Measurements from ENCODE around the gene MIDN.
"Not testable (repeated sequence)": the region's sequence is repeated elsewhere in the genome, so short reads cannot be mapped to it uniquely, and the experiment has no call there.

MIDN gene

DNA sequence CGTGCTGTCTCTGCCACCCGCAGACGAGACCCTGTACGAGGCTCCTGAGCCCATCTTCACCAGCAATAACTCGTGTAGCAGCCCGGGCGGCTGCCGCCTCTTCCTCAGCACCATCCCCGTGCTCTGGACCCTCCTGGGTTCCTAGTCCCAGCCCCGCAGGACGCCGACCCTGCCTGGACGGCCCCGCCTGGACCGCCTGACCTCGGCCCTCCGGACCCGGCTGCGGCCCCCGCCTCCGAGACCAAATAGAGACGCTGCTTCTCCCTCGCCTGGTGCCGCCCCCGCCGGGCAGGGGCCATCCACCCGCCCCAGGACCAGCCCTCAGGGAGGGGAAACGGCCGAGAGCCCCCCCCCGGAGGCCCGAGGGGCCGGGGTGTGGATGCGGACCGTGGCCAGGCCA is 51.4 kb downstream of the MIDN start:
- no peak overlapping the region for H3K4me3 ChIP-seq (ENCODE audit: low read depth, low read length)
- TF ChIP-seq, protein P1, sequence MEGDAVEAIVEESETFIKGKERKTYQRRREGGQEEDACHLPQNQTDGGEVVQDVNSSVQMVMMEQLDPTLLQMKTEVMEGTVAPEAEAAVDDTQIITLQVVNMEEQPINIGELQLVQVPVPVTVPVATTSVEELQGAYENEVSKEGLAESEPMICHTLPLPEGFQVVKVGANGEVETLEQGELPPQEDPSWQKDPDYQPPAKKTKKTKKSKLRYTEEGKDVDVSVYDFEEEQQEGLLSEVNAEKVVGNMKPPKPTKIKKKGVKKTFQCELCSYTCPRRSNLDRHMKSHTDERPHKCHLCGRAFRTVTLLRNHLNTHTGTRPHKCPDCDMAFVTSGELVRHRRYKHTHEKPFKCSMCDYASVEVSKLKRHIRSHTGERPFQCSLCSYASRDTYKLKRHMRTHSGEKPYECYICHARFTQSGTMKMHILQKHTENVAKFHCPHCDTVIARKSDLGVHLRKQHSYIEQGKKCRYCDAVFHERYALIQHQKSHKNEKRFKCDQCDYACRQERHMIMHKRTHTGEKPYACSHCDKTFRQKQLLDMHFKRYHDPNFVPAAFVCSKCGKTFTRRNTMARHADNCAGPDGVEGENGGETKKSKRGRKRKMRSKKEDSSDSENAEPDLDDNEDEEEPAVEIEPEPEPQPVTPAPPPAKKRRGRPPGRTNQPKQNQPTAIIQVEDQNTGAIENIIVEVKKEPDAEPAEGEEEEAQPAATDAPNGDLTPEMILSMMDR (IDR thresholded peaks at IDR 0.05; ENCODE audit: borderline replicate concordance, insufficient read depth, low read depth, low read length): no peak

- H3K4me3 ChIP-seq (ENCODE audit: low read depth, low read length): no peak overlapping the region
- TF ChIP-seq, protein P1 (IDR thresholded peaks at IDR 0.05; ENCODE audit: borderline replicate concordance, insufficient read depth, low read depth, low read length): no peak
These were observed 52.5 kb downstream of the MIDN start for GRCh38 chr19:1300744-1301490.

- TF ChIP-seq, protein P1 (IDR thresholded peaks at IDR 0.05; ENCODE audit: borderline replicate concordance, insufficient read depth, low read depth, low read length): no peak
- no peak overlapping the region for H3K4me3 ChIP-seq (ENCODE audit: low read depth, low read length)
These were observed 54.3 kb downstream of the MIDN start for GRCh38 chr19:1302533-1303239.

DNA sequence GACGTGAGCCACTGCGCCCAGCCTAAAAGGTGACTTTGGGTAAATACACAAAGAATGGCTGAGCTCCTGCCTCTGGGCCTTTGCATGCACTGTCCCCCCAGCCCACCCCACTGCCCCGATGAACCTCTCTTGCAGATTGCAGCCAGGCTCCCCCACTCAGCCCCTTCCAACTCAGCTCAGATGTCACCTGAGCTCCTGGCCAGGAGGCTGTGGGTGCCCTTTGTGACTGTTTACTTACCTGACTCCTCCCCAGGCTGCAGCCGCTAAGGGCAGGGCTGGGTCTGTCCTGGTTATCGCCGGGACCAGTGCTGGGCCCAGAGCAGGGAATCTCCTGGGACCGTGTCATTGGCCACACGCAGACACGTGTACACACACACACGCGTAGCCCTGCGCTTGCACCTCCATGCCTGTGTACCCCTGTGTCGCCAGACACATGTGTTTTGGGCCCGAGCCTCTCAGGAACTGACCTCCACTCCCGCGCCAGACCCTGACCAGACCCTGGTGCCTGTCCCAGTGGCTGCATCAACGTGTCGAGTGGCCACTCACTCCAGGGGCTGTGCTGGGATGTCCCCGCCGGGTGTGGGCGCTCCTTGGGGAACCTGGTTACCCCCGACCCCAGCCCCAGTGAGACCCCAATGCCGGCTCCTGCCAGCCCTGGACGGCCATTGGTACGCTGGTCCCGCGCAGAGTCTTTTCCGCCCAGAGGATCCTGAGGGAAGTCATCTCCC is 56.0 kb downstream of the MIDN start:
- H3K4me3 ChIP-seq (ENCODE audit: low read depth, low read length): no peak overlapping the region
- TF ChIP-seq, protein P1 (IDR thresholded peaks at IDR 0.05; ENCODE audit: borderline replicate concordance, insufficient read depth, low read depth, low read length): no peak

GRCh38 chr19:1305354-1305753 is 57.0 kb downstream of the MIDN start:
- H3K4me3 ChIP-seq (ENCODE audit: low read depth, low read length): not testable (repeated sequence)

- TF ChIP-seq, protein P1 (IDR thresholded peaks at IDR 0.05; ENCODE audit: borderline replicate concordance, insufficient read depth, low read depth, low read length): no peak
- H3K4me3 ChIP-seq (ENCODE audit: low read depth, low read length): no peak overlapping the region
These were observed 58.9 kb downstream of the MIDN start for GRCh38 chr19:1307320-1307719.

DNA sequence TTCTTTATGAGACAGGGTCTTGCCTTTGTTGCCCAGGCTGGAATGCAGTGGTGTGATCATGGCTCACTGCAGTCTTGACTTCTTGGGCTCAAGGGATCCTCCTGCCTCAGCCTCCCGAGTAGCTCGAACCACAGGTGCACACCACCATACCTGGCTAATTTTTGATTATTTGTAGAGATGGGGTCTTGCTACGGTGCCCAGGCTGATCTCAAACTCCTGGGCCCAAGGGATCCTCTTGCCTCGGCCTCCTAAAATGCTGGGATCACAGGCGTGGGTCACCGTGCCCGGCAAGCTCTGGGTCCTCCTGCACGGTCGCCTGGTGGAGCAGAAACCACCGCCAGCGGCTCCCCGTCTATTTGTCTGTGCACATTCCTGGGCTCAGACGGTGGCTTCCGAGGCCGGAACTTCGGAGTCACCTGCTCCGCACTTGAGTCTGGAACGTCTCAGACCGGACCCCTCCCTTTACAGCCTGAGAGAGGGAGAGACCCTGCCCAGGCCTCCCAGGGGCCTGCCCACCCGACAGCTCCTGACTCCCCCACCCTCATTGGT is 59.4 kb downstream of the MIDN start:
- TF ChIP-seq, protein P1 (IDR thresholded peaks at IDR 0.05; ENCODE audit: borderline replicate concordance, insufficient read depth, low read depth, low read length): no peak
- H3K4me3 ChIP-seq (ENCODE audit: low read depth, low read length): no peak overlapping the region
